ENCODE results near the gene TTC21A.

- no peak for TF ChIP-seq POLR2AphosphoS5 (IDR thresholded peaks at IDR 0.05; ENCODE audit: low read depth, low read length)
- TF ChIP-seq POLR2A (IDR thresholded peaks at IDR 0.05; ENCODE audit: borderline replicate concordance, extremely low read depth, insufficient read depth, insufficient read length), result no peak
- no peak for TF ChIP-seq CTCF (IDR thresholded peaks at IDR 0.05 in 2 of 3, conservative IDR thresholded peaks at IDR 0.05 in 1 of 3; ENCODE audit: borderline replicate concordance in 1 of 3, insufficient read depth in 1 of 3, low read depth in 2 of 3, low read length in 2 of 3)
- no peak for TF ChIP-seq ZNF274 (IDR thresholded peaks at IDR 0.05; ENCODE audit: low read depth, low read length)
- TF ChIP-seq CEBPB (IDR thresholded peaks at IDR 0.05; ENCODE audit: low read depth), result no peak
- TF ChIP-seq JUND (IDR thresholded peaks at IDR 0.05), result no peak
- no peak for TF ChIP-seq REST (IDR thresholded peaks at IDR 0.05; ENCODE audit: low read depth)
- TF ChIP-seq TCF7L2 (IDR thresholded peaks at IDR 0.05; ENCODE audit: borderline replicate concordance, extremely low read depth, insufficient read depth, insufficient read length), result no peak
- TF ChIP-seq, protein P1, sequence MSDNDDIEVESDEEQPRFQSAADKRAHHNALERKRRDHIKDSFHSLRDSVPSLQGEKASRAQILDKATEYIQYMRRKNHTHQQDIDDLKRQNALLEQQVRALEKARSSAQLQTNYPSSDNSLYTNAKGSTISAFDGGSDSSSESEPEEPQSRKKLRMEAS (IDR thresholded peaks at IDR 0.05), result no peak
- no peak for TF ChIP-seq ELF1 (IDR thresholded peaks at IDR 0.05; ENCODE audit: borderline replicate concordance, low read depth)
- TF ChIP-seq EZH2phosphoT487 (IDR thresholded peaks at IDR 0.05; ENCODE audit: borderline replicate concordance), result no peak
Measured at GRCh38 chr3:39127908-39128304, 20.4 kb downstream of the TTC21A start.

All from HCT116 (cell line).